ENCODE data around the gene NUDT14. TPM values are rescaled to one million over a fixed set of nuclear protein-coding genes. Genes with fewer than 3 reads are reported as not detected.

NUDT14 gene
- total RNA-seq, 2 donors from 2014 or later = 32.9 to 36.5 TPM

DNA sequence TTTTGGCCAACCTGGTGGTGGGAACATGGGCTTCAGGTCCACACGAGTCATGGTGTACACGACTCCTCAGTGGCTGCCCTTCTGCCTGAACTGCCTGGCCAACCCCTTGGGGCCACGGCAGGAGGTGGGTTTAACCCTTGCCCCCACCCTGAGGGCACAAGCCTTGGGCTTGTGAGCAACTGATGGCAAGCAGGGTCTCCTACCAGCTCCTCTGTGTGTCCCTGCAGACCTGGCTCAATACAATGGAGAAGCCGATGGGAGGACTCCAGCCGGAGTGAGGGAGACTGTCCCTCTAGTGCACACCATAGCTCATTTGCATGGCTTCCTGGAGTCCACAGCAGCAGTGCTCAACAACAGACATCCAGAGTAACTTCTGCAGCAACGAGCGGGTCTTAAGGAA is 40.5 kb downstream of the NUDT14 start:
- TF ChIP-seq, protein P1, sequence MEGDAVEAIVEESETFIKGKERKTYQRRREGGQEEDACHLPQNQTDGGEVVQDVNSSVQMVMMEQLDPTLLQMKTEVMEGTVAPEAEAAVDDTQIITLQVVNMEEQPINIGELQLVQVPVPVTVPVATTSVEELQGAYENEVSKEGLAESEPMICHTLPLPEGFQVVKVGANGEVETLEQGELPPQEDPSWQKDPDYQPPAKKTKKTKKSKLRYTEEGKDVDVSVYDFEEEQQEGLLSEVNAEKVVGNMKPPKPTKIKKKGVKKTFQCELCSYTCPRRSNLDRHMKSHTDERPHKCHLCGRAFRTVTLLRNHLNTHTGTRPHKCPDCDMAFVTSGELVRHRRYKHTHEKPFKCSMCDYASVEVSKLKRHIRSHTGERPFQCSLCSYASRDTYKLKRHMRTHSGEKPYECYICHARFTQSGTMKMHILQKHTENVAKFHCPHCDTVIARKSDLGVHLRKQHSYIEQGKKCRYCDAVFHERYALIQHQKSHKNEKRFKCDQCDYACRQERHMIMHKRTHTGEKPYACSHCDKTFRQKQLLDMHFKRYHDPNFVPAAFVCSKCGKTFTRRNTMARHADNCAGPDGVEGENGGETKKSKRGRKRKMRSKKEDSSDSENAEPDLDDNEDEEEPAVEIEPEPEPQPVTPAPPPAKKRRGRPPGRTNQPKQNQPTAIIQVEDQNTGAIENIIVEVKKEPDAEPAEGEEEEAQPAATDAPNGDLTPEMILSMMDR (IDR thresholded peaks at IDR 0.05) = no peak
- TF ChIP-seq POLR2AphosphoS5 (IDR thresholded peaks at IDR 0.05) (no peak), POLR2A (IDR thresholded peaks at IDR 0.05) (no peak)
- 94% methylated on average over 7 of the region's 7 CpGs for WGBS
- H3K36me3 ChIP-seq = no peaks in the 10 kb centered on the region
- H3K27ac ChIP-seq = no peak overlapping the region
- no peaks in the 10 kb centered on the region for H3K27me3 ChIP-seq (replicated peaks; ENCODE audit: insufficient read depth)
- H3K4me3 ChIP-seq = no peak overlapping the region
- no peaks in the 10 kb centered on the region for H3K9me3 ChIP-seq
- no peak for DNase-seq (ENCODE audit: low spot score)
- intact Hi-C loops (cut with DNase I) = no loop called here
- H3K4me1 ChIP-seq (replicated peaks) = no peaks in the 10 kb centered on the region

DNA sequence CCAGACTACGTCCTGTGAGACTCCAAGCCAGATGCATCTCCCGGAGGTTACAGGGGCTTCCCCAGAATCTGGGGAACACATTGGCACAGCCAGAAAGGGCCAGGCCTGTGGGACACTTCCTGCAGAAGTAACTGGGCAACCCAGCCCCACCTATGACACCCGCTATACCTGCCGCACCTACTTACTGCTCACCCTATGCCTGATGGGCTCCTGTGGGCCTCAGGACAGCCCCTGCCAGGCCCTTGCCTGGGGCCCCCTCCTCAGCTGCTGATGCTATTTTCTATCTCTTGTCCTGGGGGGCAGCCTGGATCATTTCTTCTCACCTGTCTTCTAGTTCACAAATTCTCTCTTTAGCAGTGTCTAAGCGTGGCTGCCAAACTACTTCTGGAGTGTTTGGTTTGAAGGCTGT is 41.3 kb downstream of the NUDT14 start:
- TF ChIP-seq POLR2AphosphoS5 (IDR thresholded peaks at IDR 0.05) (no peak), POLR2A (IDR thresholded peaks at IDR 0.05) (no peak)
- TF ChIP-seq, protein P1 (IDR thresholded peaks at IDR 0.05) = no peak
- Histone ChIP-seq H3K4me3 (no peak overlapping the region), H3K27ac (no peak overlapping the region), H3K9me3 (no peaks in the 10 kb centered on the region), H3K36me3 (no peaks in the 10 kb centered on the region), H3K27me3 (replicated peaks; ENCODE audit: insufficient read depth) (no peaks in the 10 kb centered on the region), H3K4me1 (replicated peaks) (no peaks in the 10 kb centered on the region)
- DNase-seq (ENCODE audit: low spot score) = no peak
- intact Hi-C loops (cut with DNase I) = no loop called here
- 97% methylated on average over 5 of the region's 5 CpGs for WGBS

DNA sequence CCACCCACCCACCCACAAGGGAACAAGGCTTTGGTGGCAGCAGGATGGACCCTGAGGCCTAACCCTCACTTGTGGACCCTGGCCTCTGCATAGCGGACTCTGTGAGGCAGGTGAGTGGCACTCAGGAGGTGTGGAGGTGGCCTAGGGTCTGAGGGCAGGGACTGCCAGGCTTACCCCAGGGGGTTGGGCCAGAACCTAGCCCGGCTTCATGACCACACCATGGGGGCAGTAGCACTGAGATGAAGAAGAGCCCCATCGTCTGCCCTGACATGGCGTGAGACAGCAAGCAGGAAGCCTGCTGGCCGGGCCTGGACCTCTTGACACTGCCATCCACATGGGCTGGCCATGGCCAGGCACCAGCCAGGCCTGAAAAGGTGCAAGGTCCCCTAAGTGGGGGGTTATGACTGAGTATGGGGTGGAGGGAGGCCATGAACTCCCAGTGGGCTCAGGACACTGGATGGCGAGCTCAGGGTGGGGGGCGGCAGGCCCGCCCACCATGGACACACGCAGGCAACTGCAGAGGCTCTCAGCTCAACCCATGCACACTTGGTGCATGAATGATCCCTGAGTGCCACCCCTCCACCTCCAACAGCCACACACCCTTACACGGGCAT is 41.8 kb downstream of the NUDT14 start:
- Histone ChIP-seq H3K27me3 (replicated peaks; ENCODE audit: insufficient read depth) (no peaks in the 10 kb centered on the region), H3K9me3 (no peaks in the 10 kb centered on the region), H3K4me3 (no peak overlapping the region), H3K36me3 (no peaks in the 10 kb centered on the region), H3K4me1 (replicated peaks) (no peaks in the 10 kb centered on the region), H3K27ac (no peak overlapping the region)
- no peak for DNase-seq (ENCODE audit: low spot score)
- 82% methylated on average over 10 of the region's 10 CpGs for WGBS
- TF ChIP-seq POLR2AphosphoS5 (IDR thresholded peaks at IDR 0.05) (no peak), POLR2A (IDR thresholded peaks at IDR 0.05) (no peak)
- TF ChIP-seq, protein P1 (IDR thresholded peaks at IDR 0.05) = no peak
- intact Hi-C loops (cut with DNase I) = no loop called here

DNA sequence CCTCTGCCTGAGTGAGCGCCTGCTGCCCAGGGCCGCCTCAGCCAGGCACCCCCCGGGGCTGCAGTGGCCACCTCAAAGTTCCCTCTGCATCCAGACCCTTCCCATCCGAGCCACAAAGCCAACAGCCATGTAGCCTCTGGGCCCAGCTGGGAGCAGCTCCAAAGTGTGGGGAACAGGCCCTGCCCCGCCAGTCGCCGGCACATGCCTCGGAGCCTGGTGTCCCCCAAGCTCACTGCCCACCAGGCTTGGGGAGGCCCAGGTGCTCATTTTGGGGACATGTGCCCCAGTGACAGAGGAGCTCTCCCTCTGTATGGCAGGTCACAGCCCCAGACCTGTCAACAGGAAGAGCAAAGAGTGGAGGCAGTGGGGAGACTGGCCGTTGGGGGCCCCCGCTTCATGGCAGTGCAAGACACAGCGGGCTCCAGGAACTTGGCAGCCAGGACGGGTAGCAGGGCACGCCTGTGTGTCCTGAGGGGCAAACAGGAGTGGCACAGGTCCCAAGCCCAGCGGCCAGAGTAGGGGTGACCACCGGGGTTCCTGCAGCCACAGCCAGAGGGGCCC is 42.5 kb downstream of the NUDT14 start:
- DNase-seq (ENCODE audit: low spot score) = no peak
- H3K27me3 ChIP-seq (replicated peaks; ENCODE audit: insufficient read depth) = no peaks in the 10 kb centered on the region
- no peak overlapping the region for H3K4me3 ChIP-seq
- intact Hi-C loops (cut with DNase I) = no loop called here
- no peaks in the 10 kb centered on the region for H3K9me3 ChIP-seq
- no peaks in the 10 kb centered on the region for H3K4me1 ChIP-seq (replicated peaks)
- no peak overlapping the region for H3K27ac ChIP-seq
- 85% methylated on average over 15 of the region's 15 CpGs for WGBS
- TF ChIP-seq, protein P1 (IDR thresholded peaks at IDR 0.05) = no peak
- no peak for TF ChIP-seq POLR2A (IDR thresholded peaks at IDR 0.05)
- TF ChIP-seq POLR2AphosphoS5 (IDR thresholded peaks at IDR 0.05) = no peak
- no peaks in the 10 kb centered on the region for H3K36me3 ChIP-seq

DNA sequence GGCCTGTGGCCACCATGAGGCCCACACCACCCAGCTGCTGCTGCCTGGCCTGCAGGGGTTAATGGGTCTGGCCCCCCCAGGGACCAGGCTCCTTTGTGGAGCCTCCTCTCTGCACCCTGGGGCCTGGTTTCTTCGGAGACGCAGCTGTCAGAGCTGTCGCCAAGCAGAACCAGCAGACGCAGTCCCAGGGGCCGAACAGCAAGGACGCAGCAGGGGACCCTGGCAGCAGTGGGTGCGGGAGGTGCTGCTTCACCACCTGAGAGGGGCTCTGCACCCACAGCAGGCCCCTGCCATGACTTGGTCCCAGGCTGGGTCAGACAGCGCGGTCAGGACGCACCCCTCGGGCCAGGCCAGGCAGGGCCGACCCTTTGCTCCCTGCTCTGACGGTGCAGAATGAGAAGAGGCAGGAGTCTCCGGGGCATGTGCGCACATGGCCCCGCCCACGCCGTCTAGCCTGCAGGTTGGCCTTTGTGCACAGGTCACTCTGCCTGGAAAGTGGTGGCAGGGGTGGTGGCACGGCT is 43.0 kb downstream of the NUDT14 start:
- intact Hi-C loops (cut with DNase I) = no loop called here
- no peak overlapping the region for H3K27ac ChIP-seq
- no peak for DNase-seq (ENCODE audit: low spot score)
- no peaks in the 10 kb centered on the region for H3K36me3 ChIP-seq
- no peaks in the 10 kb centered on the region for H3K27me3 ChIP-seq (replicated peaks; ENCODE audit: insufficient read depth)
- H3K9me3 ChIP-seq = no peaks in the 10 kb centered on the region
- TF ChIP-seq, protein P1 (IDR thresholded peaks at IDR 0.05) = no peak
- no peak for TF ChIP-seq POLR2A (IDR thresholded peaks at IDR 0.05)
- 94% methylated on average over 13 of the region's 19 CpGs for WGBS
- no peaks in the 10 kb centered on the region for H3K4me1 ChIP-seq (replicated peaks)
- no peak overlapping the region for H3K4me3 ChIP-seq

Data from prostate gland (tissue), 2 donors.